Stimulated activated CD4-positive, alpha-beta T cell treated with anti-CD3 and anti-CD28 coated beads, Interleukin-15, amount 100 ng/mL, for 48 hours (primary cell): ENCODE measurements around the gene RNF138.
"Not testable (repeated sequence)": the region's sequence is repeated elsewhere in the genome, so short reads cannot be mapped to it uniquely, and the experiment has no call there.

Experiments used
- DNase-seq, 2 donors: peaks; one replicate each; pipeline ENCODE4 v3.0.0-alpha.2; 2020; ENCODE audit warnings: low read depth in 2 of 2

RNF138 gene

DNA sequence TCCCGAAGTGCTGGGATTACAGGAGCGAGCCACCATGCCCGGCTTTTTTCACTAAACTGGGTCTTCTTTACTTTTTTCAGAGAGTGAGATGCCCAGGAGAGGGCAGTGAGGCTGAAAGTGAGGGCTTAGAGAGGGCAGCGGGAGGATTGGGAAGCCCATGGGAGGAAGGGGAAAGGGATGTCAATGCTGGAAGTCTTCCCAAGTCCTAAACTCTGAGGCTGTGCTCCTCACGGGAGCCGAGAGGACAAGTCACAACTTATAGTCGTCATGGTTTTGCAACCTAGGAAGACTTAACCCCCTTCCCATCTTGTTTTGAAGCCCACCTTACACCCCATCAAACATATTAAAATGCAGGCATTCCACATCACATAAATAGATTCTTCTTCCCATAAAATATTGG lies 83.0 kb downstream of the RNF138 start:
- no peak for DNase-seq

DNA sequence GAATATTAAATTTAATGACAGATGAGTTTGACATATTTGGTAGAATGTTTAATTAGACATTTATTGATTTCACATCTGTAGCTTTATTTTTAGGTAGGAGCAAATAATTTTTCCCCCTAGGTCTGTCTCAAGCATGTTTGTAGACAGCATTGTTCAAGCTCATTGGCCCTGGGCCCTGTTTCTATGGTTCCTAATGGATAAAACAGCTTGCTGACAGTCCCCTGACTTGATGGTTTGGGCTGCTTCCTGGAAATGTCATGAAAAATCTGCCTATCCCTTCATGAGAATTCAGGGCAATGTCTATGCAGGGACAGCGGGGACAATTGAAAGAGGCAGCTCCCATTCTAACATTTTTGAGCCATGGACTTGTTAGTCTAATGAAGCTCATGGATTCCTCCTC lies 83.6 kb downstream of the RNF138 start:
- DNase-seq, result no peak

DNA sequence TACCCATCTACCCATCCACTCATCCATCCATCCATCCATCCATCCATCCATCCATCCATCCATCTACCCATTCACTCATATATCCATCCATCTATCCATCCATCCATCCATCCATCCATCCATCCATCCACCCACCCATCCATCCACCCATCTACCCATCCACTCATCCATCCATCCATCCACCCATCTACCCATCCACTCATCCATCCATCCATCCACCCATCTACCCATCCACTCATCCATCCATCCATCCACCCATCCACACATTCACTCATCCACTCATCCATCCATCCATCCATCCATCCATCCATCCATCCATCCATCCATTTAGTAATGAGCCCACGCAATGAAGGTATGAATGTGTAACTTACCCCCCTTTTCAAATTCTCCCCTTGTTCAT lies 85.1 kb downstream of the RNF138 start:
- DNase-seq, result not testable (repeated sequence)

DNA sequence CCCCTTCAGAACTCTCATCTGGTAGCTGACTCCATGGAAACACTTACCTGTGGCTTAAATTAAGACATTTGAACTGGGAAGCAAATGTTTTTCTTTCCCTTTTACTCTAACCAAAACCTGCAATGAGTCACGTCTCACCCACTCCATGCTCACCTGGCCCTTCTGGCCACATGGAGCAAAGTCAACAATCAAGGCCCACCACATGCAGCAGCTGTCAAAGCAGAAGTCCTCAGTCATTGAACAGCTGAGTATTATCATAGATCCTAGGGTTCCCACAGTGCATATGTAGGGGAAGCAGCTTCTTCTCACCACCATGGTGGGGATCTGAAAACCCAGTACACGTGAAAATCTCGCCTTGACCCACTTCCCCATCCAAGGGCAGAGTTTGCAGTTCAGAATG lies 85.9 kb downstream of the RNF138 start:
- DNase-seq, result no peak
